Measurements from ENCODE around the gene COL12A1. TPM values are rescaled to one million over a fixed set of nuclear protein-coding genes. Genes with fewer than 3 reads are reported as not detected.

Gene COL12A1
- total and polyA plus RNA-seq, 2 experiments from 2014 or later = 0.39 to 6.3 TPM

- TF ChIP-seq JUNB (IDR thresholded peaks at IDR 0.05; ENCODE audit: unreplicated experiment) (no peak), CTCF (conservative IDR thresholded peaks at IDR 0.05; ENCODE audit: low read depth in 2 of 2) (no peak), ETS1 (IDR thresholded peaks at IDR 0.05) (no peak), EZH2phosphoT487 (IDR thresholded peaks at IDR 0.05; ENCODE audit: unreplicated experiment) (no peak), EZH2 (IDR thresholded peaks at IDR 0.05; ENCODE audit: low read depth, unreplicated experiment) (no peak), ZNF114 (CRISPR knock-in tag; IDR thresholded peaks at IDR 0.05) (no peak), CREB1 (CRISPR knock-in tag; IDR thresholded peaks at IDR 0.05; ENCODE audit: low read depth) (no peak), REST (IDR thresholded peaks at IDR 0.05; ENCODE audit: unreplicated experiment) (no peak)
These were observed 44.0 kb upstream of the COL12A1 start (continued) for GRCh38 chr6:75249837-75250236.

GRCh38 chr6:75246386-75246785, 40.5 kb upstream of the COL12A1 start:
- no peak overlapping the region for H2AFZ ChIP-seq
- no peaks in the 10 kb centered on the region for H3K27me3 ChIP-seq (ENCODE audit: insufficient read depth)
- no peak for ATAC-seq
- H3K27ac ChIP-seq (ENCODE audit: low read depth) = no peak overlapping the region
- H4K20me1 ChIP-seq (replicated peaks; ENCODE audit: insufficient read depth) = no peaks in the 10 kb centered on the region
- TF ChIP-seq EZH2 (IDR thresholded peaks at IDR 0.05; ENCODE audit: low read depth, unreplicated experiment) (no peak), CREB1 (CRISPR knock-in tag; IDR thresholded peaks at IDR 0.05; ENCODE audit: low read depth) (no peak), JUNB (IDR thresholded peaks at IDR 0.05; ENCODE audit: unreplicated experiment) (no peak)
- Mint-ChIP-seq H3K27me3 (ENCODE audit: insufficient read depth, low read depth, poor library complexity) (peaks cover 9% of the 10 kb centered on the region), H3K36me3 (ENCODE audit: low read depth) (peaks cover 10% of the 10 kb centered on the region), H3K4me1 (peaks cover 39% of the 10 kb centered on the region), H3K27ac (no peak overlapping the region), H3K9me3 (no peaks in the 10 kb centered on the region), H3K4me3 (no peak overlapping the region)
- peaks cover 36% of the 10 kb centered on the region for H3K4me1 ChIP-seq (ENCODE audit: insufficient read depth)
- H3K4me3 ChIP-seq = no peak overlapping the region
- no peak overlapping the region for H3K4me2 ChIP-seq
- H3K79me2 ChIP-seq (replicated peaks; ENCODE audit: insufficient read depth) = peaks cover 20% of the 10 kb centered on the region
- H3F3A ChIP-seq (replicated peaks; ENCODE audit: low read depth) = no peaks in the 10 kb centered on the region
- no peaks in the 10 kb centered on the region for H3K9me2 ChIP-seq (ENCODE audit: insufficient read depth)
- no peak for DNase-seq (ENCODE audit: low spot score)
- H3K36me3 ChIP-seq (ENCODE audit: insufficient read depth) = no peaks in the 10 kb centered on the region
